Pancreas (tissue), 10 donors: ENCODE results near the gene CWC27. TPM values are rescaled to one million over a fixed set of nuclear protein-coding genes. Genes with fewer than 3 reads are reported as not detected.
A peak's percentile ranks its signal among the peaks of the same experiment; 100 is the strongest.
"Not testable (repeated sequence)": the region's sequence is repeated elsewhere in the genome, so short reads cannot be mapped to it uniquely, and the experiment has no call there.

ENCODE experiments used
- ATAC-seq, 4 donors: fragments of 200-7000 bp; cut with Tn5 transposase; one replicate each; pipeline versions ENCODE4 v1.8.0 to v1.9.1; 2020; ENCODE audit warnings: mild to moderate bottlenecking in 4 of 4, moderate library complexity in 4 of 4
- DNase-seq, 6 donors: peaks; one replicate each; pipeline ENCODE4 v3.0.0-alpha.2; 2020
- FAIRE-seq: peaks from 2 replicates; lab custom pipeline; 2012; peaks lifted over from hg19 to GRCh38; lab: Jason Lieb, UNC
- H3K27ac ChIP-seq, 4 donors: fragments of 200-600 bp; sonication (generic); 1 replicate in 3 of 4; 2 replicates in 1 of 4; pipeline versions ENCODE4 v1.5.0 to v1.8.0; 2020
- H3K27me3 ChIP-seq, 4 donors: fragments of 200-600 bp; one replicate each; pipeline ENCODE4 v1.8.0; 2021
- H3K36me3 ChIP-seq, 3 donors: fragments of 200-600 bp; sonication (generic) in 1 of 3; one replicate each; pipeline versions ENCODE4 v1.5.0 to v1.8.0; 2020 to 2021
- H3K4me1 ChIP-seq, 3 donors: fragments of 200-600 bp; one replicate each; pipeline ENCODE4 v1.8.0; 2021
- H3K4me3 ChIP-seq, 4 donors: fragments of 200-600 bp; sonication (generic) in 2 of 4; one replicate each; pipeline versions ENCODE4 v1.5.0 to v1.8.0; 2020 to 2021
- H3K9me3 ChIP-seq, 4 donors: fragments of 200-600 bp; one replicate each; pipeline ENCODE4 v1.8.0; 2021
- WGBS, 2 donors: extraction: QIAGEN DNeasy Blood & Tissue Kit; methylation state at CpG; one replicate each; pipeline ENCODE4 v1.1.7; 2013; 5-methylcytosine and 5-hydroxymethylcytosine counted together
- intact Hi-C, 3 donors: fragments of 100-400 bp; cut with DNase I; formaldehyde crosslinking; loops; one replicate each; pipeline versions ENCODE4 v1.11.1 to v1.14.2; 2022
- polyA plus RNA-seq, 2 donors: library from polyadenylated mRNA; stranded (reverse); fragments of 200-250 nt; gene quantifications; one replicate each; pipeline ENCODE4 v1.2.3, GENCODE V29; 2013
- total RNA-seq, 6 donors: library from RNA; stranded (reverse); fragmentation: NEBNext Ultra II Directional in 4 of 6; extraction: Animal tissue kit (Norgen Biotek cat#: 25700) in 4 of 6; gene quantifications; one replicate each; pipeline versions ENCODE4 v1.2.1 to v1.2.4, GENCODE V29; 2021 to 2023
- TF ChIP-seq, protein P1 (sequence below), 4 donors: fragments of 200-600 bp; sonication (generic) in 3 of 4; IDR thresholded peaks; one replicate each; pipeline versions ENCODE4 v1.5.0 to v1.8.0; 2021; ENCODE audit warnings: antibody characterized with exemption in 4 of 4
- donor health status: healthy with polysubstance abuse.
- donor health status: DM: no; HTN: no; CAD: no; lungs with moderate emphysema.
- donor health status: DM: no; HTN: no; CAD: no.
- donor health status: control.
- donor health status: control.
- donor health status: Bipolar disorder and iron deficiency.
- donor health status: DM: yes; HTN: yes; CAD: no.
- donor health status: DM: no; HTN: no; CAD: no.
- donor health status: DM: no; HTN: no; CAD: no.
- donor health status: DM: yes; HTN: yes; CAD: no.

The CWC27 gene
- total and polyA plus RNA-seq, 8 donors: 3.7 to 13.3 (median 7.0) TPM

DNA sequence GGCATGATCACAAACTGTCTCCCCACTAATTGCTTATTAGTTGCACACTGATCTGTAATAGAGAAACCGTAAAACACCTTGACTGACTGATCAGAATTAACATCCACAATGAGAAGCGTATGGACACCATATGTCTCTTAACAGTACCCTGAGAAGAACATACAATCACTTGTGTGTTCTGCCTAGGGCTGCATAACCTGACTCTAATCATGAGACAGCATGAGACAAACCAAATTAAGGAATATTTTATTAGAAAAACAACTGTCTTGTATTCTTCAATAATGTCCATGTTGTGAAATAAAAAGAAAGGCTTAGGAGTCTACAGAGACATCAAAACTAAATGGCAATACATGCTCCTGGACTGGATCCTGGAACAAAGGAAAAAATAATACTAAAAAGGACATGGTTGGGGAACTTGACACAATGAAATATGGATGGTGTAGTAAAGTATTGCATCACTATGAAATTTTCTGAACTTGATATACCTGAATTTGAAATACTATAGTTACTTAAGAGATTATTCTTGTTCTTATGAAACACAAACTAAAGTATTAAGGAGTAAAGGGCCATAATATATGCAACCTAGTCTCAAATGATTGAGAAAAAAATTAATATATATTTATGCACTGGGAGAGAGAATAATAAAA is 162.1 kb downstream of the CWC27 start:
- 97 to 98% methylated on average over 2 of the region's 2 CpGs for WGBS, 2 donors
- FAIRE-seq: no peak

DNA sequence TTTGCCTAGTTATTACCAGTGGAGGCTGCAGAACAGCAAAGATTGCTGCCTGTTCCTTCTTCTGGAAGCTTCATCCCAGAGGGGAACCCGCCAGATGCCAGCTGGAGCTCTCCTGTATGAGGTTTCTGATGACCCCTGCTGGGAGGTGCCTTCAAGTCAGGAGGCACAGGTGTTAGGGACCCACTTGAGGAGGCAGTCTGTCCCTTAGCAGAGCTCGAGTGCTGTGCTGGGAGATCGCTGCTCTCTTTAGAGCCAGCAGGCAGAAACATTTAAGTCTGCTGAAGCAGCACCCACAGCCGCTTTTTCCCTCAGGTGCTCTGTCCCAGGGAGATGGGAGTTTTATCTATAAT is 170.7 kb downstream of the CWC27 start:
- DNase-seq: peak in 2 of 6 donors; percentile 13 to 16
- ATAC-seq, H3K4me1 ChIP-seq, H3K27me3 ChIP-seq, H3K27ac ChIP-seq, H3K36me3 ChIP-seq, intact Hi-C loops, H3K4me3 ChIP-seq, H3K9me3 ChIP-seq, FAIRE-seq: not testable (repeated sequence)
- WGBS, 2 donors: 90 to 98% methylated on average over 4 of the region's 4 CpGs

More for the DNA sequence above, 162.1 kb downstream of the CWC27 start:
- Histone ChIP-seq H3K27ac (no peak overlapping the region), H3K4me1 (no peaks in the 10 kb centered on the region), H3K4me3 (no peak overlapping the region), H3K27me3 (no peaks in the 10 kb centered on the region), H3K36me3 (no peaks in the 10 kb centered on the region), H3K9me3 (no peaks in the 10 kb centered on the region)
- ATAC-seq (no peak), DNase-seq (no peak)
- TF ChIP-seq, protein P1, sequence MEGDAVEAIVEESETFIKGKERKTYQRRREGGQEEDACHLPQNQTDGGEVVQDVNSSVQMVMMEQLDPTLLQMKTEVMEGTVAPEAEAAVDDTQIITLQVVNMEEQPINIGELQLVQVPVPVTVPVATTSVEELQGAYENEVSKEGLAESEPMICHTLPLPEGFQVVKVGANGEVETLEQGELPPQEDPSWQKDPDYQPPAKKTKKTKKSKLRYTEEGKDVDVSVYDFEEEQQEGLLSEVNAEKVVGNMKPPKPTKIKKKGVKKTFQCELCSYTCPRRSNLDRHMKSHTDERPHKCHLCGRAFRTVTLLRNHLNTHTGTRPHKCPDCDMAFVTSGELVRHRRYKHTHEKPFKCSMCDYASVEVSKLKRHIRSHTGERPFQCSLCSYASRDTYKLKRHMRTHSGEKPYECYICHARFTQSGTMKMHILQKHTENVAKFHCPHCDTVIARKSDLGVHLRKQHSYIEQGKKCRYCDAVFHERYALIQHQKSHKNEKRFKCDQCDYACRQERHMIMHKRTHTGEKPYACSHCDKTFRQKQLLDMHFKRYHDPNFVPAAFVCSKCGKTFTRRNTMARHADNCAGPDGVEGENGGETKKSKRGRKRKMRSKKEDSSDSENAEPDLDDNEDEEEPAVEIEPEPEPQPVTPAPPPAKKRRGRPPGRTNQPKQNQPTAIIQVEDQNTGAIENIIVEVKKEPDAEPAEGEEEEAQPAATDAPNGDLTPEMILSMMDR (IDR thresholded peaks at IDR 0.05): no peak
- intact Hi-C loops: no loop called here

DNA sequence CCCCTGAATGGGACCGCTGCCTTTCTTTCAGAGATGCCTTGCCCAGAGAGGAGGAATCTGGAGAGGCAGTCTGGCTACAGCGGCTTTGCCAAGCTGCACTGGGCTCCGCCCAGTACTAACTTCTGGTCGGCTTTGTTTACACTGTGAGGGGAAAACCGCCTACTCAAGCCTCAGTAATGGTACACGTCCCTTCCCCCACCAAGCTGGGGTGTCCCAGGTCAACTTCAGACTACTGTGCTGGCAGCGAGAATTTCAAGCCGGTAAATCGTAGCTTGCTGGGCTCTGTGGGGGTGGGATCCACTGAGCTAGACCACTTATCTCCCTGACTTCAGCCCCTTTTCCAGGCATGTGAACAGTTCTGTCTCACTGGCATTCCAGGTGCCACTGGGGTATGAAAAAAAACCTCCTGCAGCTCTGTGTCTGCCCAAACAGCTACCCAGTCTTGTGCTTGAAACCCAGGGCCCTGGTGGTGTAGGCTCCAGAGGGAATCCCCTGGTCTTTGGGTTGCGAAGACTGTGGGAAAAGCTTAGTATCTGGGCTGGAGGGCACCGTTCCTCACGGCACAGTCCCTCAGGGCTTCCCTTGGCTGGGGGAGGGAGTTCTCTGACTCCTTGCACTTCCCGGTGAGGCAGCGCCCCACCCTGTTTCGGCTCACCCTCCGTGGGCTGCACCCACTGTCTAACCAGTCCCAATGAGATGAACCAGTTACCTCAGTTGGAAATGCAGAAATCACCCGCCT is 171.2 kb downstream of the CWC27 start:
- Histone ChIP-seq H3K27me3 (no peaks in the 10 kb centered on the region), H3K36me3 (no peaks in the 10 kb centered on the region), H3K4me1 (no peaks in the 10 kb centered on the region), H3K9me3 (no peaks in the 10 kb centered on the region), H3K4me3 (no peak overlapping the region), H3K27ac (no peak overlapping the region)
- TF ChIP-seq, protein P1 (IDR thresholded peaks at IDR 0.05): no peak
- FAIRE-seq (no peak), DNase-seq (peak in 2 of 6 donors; percentile 13 to 22), ATAC-seq (no peak)
- 82 to 84% methylated on average over 17 of the region's 17 CpGs for WGBS, 2 donors
- intact Hi-C loops: no loop called here

DNA sequence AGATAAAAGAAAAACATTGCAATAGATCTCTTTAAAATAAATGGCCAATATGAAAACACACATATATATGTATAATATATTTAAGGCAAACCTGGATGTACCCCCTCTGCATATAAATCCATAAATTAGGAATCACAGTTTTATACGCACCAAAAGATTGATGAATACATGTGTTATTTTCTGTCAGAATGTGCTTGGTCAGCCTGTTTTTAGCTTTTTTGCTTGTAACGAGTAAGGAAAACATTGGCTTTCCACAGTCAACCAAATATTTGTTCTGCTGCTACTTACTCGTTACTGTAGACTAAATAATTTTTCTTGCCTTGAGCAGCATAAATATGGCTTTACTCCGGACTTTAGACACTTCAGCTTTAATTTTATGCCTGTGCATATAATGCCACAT is 173.7 kb downstream of the CWC27 start:
- FAIRE-seq: no peak
- H3K27ac ChIP-seq: no peak overlapping the region
- no peaks in the 10 kb centered on the region for H3K36me3 ChIP-seq
- 84 to 89% methylated on average over 4 of the region's 4 CpGs for WGBS, 2 donors
- TF ChIP-seq, protein P1 (IDR thresholded peaks at IDR 0.05): no peak
- no peaks in the 10 kb centered on the region for H3K27me3 ChIP-seq
- no peak for DNase-seq
- no peak overlapping the region for H3K4me3 ChIP-seq
- ATAC-seq: no peak
- no peaks in the 10 kb centered on the region for H3K9me3 ChIP-seq
- H3K4me1 ChIP-seq: no peaks in the 10 kb centered on the region
- intact Hi-C loops: no loop called here

DNA sequence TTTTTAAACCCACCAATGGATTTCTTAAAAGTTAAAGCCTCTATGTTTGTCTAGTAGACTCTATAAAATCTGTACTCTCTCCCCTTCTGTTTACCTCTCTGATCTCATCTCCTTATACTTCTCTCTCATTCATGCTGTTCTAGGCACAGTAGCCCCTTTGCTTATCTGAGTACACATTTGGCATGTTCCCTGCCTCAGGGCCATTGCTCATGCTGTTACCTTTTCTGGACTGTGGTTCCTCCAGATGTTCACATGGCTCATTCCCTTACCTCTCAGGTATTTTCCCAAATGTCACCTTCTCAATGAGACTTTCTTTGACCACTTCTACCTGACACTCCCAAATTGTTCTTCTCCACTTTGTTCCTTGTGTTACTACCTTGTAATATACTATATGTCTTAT is 176.1 kb downstream of the CWC27 start:
- DNase-seq: no peak
- FAIRE-seq: no peak
- Histone ChIP-seq H3K27me3 (no peaks in the 10 kb centered on the region), H3K4me3 (no peak overlapping the region), H3K4me1 (no peaks in the 10 kb centered on the region), H3K36me3 (no peaks in the 10 kb centered on the region), H3K9me3 (no peaks in the 10 kb centered on the region), H3K27ac (no peak overlapping the region)
- TF ChIP-seq, protein P1 (IDR thresholded peaks at IDR 0.05): no peak
- intact Hi-C loops: no loop called here
- no peak for ATAC-seq
